DLD1 (cell line): ENCODE measurements around the gene NDUFV1.
"Not testable (repeated sequence)": the region's sequence is repeated elsewhere in the genome, so short reads cannot be mapped to it uniquely, and the experiment has no call there.

ENCODE experiments used
- in situ Hi-C: cut with HindIII; loops from 2 replicates; pipeline ENCODE4 v1.10.0; 2017; ENCODE audit warnings: low sequenced_read_pairs

NDUFV1 gene

GRCh38 chr11:67606492-67607295 is at the start of gene NDUFV1:
TSS of gene NDUFV1 (plus strand) at chr11:67606936. CDS start at chr11:67607005, 69 bp downstream.
- in situ Hi-C loops, result no loop called here

- in situ Hi-C loops, result no loop called here
Observed at GRCh38 chr11:67558084-67558772, 48.5 kb upstream of the NDUFV1 start.

DNA sequence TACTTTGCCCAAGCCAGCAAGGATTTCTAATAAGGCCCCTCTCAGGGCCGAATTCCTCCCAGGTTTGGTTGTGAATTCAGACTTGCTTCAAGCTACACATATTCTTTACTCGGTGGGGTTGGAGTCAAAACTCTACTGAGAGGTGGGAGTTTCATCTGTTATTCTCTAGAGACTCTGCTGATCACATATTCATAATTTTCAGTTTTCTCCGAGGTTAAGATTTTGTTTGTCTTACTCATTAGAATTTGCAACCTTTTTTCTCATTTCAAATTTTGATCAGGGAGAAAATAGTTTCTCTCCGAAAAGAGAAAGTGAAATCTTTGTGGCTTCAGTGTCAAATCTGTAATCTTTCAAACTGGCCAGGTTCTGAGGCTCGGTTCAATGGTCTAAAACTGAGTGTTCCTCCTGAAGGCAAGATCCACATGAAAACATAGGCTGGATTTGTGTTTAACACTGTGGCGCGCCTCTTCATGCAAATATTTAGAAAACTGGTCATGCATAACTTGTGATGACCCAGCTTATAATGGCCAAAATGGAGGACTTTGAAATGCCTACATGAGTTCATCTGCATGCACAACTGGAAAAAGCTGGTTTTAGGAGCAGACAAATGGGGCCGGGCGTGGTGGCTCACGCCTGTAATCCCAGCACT is 44.6 kb upstream of the NDUFV1 start:
- in situ Hi-C loops, result no loop called here

DNA sequence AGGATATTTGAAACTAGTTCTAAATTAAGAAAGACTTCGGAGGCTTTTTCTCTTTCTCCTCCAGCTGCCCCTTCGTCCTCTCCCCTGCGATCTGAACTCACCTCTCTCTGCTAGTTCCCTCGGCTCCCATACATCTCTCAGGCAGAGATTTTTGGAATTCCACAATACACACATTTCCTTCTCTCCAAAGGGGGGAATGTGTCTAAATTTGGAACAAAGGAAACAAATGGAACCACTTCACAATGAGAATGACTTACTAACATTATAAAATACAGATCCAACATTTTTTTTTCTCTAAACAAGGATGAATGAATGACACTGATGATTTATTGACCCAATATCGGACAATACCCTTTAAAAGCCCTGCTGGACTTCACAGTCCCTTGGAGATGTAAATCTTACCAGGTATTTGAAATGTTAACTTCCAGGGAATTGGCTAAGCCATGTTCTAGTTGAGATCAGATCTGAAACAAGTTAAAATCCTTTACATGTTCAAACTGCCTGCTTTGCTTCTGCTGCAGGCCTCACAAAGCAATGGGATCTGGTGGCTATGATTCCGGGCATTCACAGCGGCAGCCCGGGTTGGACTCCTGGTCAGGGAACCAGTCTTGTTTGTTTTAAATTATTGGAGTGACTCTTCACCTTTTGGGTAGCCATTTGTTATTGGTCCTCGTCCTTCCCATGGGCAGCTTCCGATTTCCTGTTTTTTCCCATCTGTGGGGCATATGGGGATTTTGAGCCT is 43.6 kb upstream of the NDUFV1 start:
- in situ Hi-C loops, result no loop called here

- in situ Hi-C loops, result not testable (repeated sequence)
Observed at GRCh38 chr11:67563705-67564114, 43.0 kb upstream of the NDUFV1 start.

- in situ Hi-C loops, result no loop called here
Observed at GRCh38 chr11:67564230-67564629, 42.5 kb upstream of the NDUFV1 start.

DNA sequence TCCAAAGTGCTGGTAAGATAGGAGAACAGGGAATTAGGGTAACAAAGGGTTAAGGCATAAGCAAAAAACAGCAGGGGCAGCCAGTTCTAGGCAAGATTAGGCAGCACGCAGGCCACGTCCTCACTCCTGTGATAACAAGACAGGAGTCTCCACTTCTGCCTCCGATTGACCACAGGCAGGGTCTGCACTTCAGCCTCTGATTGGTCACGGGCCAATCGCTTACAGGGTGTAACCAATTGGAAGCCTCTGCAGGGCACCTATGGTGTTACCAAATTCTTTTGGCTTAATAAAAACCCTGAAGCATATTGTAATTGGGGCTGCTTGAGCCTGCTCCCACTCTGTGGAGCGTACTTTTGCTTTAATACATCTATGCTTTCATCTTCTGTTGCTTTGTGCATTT is 35.3 kb upstream of the NDUFV1 start:
- in situ Hi-C loops, result no loop called here

GRCh38 chr11:67572305-67572704 is 34.4 kb upstream of the NDUFV1 start:
- in situ Hi-C loops, result no loop called here

- in situ Hi-C loops, result no loop called here
Observed at GRCh38 chr11:67572747-67573419, 33.9 kb upstream of the NDUFV1 start.

- in situ Hi-C loops, result no loop called here
Observed at GRCh38 chr11:67574938-67575337, 31.8 kb upstream of the NDUFV1 start.

DNA sequence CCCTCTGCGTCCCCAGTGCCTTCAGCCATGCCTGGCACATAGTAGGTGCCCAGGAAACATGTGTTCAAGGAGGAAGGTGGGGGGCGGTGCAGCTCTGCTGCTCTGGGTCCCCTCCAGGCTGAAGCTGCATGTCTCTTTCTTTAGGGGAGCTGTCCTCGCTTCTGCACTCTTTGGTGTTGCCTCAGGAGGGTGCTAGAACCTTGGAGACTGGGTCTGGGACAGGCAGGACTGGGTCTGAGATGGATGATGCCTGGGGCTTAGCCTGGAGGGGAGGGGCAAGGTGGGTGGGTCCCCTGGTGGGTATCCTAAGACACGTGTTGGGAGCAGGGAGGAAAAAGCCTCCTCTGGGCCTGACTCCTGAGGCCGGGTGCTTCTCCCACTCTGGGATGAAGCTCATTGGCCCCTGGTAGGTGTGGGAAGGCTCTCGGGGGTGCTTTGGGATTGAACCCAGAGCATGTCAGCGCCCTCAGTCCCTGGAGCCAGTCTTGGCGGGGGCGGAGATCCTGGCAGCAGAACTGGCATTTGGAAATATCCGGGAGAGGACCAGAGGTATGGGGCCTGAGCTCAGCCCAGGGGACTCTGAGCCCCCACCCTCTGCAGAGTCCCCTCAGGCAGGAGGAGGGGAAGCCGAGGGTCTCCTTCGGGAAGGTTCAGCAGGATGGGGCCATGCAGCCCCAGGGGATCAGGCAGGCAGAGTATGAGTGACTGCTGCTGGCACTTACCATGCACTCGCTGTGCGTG is 29.8 kb upstream of the NDUFV1 start:
- in situ Hi-C loops, result no loop called here

DNA sequence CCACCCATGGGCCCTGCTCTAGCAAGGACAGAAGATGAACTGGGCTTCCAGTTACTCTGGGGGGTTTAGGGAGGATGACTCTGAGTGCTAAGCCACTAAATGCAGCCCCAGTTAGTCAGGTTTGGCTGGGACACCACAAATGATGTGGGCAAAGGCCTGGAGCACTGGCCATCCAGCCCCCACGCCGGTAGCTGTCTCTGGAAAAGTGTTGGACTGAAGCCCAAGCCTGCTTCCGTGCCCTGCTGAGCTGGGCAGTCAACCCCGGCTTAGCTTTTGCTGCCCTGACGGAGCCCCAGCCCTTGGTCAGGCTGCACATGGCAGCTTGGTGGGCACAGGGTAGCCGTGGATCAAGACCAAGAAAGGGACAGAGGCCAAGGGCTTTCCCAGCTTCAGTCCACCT is 28.8 kb upstream of the NDUFV1 start:
- in situ Hi-C loops, result no loop called here

GRCh38 chr11:67581469-67581868 is 25.3 kb upstream of the NDUFV1 start:
- in situ Hi-C loops, result no loop called here

GRCh38 chr11:67582011-67582410 is 24.7 kb upstream of the NDUFV1 start:
- in situ Hi-C loops, result no loop called here

DNA sequence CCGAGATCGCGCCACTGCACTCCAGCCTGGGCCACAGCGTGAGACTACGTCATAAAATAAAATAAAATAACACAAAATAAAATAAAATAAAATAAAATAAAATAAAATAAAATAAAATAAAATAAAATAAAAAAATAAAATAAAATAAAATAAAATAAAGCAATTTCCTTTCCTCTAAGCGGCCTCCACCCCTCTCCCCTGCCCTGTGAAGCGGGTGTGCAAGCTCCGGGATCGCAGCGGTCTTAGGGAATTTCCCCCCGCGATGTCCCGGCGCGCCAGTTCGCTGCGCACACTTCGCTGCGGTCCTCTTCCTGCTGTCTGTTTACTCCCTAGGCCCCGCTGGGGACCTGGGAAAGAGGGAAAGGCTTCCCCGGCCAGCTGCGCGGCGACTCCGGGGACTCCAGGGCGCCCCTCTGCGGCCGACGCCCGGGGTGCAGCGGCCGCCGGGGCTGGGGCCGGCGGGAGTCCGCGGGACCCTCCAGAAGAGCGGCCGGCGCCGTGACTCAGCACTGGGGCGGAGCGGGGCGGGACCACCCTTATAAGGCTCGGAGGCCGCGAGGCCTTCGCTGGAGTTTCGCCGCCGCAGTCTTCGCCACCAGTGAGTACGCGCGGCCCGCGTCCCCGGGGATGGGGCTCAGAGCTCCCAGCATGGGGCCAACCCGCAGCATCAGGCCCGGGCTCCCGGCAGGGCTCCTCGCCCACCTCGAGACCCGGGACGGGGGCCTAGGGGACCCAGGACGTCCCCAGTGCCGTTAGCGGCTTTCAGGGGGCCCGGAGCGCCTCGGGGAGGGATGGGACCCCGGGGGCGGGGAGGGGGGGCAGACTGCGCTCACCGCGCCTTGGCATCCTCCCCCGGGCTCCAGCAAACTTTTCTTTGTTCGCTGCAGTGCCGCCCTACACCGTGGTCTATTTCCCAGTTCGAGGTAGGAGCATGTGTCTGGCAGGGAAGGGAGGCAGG is 23.2 kb upstream of the NDUFV1 start, which contains the start of gene GSTP1:
Gene GSTP1 (plus strand): TSS at position 566 of the 958 bp plus-strand sequence. CDS start 32 bp downstream, at position 598.
- in situ Hi-C loops, result no loop called here

DNA sequence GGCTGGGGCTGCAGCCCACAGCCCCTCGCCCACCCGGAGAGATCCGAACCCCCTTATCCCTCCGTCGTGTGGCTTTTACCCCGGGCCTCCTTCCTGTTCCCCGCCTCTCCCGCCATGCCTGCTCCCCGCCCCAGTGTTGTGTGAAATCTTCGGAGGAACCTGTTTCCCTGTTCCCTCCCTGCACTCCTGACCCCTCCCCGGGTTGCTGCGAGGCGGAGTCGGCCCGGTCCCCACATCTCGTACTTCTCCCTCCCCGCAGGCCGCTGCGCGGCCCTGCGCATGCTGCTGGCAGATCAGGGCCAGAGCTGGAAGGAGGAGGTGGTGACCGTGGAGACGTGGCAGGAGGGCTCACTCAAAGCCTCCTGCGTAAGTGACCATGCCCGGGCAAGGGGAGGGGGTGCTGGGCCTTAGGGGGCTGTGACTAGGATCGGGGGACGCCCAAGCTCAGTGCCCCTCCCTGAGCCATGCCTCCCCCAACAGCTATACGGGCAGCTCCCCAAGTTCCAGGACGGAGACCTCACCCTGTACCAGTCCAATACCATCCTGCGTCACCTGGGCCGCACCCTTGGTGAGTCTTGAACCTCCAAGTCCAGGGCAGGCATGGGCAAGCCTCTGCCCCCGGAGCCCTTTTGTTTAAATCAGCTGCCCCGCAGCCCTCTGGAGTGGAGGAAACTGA is 22.4 kb upstream of the NDUFV1 start:
- in situ Hi-C loops, result no loop called here

GRCh38 chr11:67584881-67585873 is 21.6 kb upstream of the NDUFV1 start:
- in situ Hi-C loops, result no loop called here
